ENCODE data around the gene FMNL2. TPM values are rescaled to one million over a fixed set of nuclear protein-coding genes. Genes with fewer than 3 reads are reported as not detected.

The FMNL2 gene
- total RNA-seq, 4 donors from 2014 or later: 25.2 to 35.0 (median 27.4) TPM

DNA sequence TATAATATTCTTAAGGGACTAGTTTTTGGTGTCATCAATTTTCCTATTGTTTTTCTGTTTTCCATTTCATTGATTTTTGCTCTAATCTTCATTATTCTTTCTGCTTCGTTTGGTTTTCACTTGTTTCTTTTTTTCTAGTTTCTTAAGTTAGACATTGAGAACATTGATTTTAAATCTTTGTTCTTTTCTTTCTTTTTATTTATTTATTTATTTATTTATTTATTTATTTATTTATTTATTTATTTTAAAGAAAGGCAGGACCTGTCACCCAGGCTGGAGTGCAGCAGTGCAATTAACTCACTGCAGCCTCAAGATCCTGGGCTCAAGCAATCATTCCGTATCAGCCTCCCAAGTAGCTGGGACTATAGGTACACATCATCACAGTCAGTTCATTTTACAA is 7.0 kb upstream of the FMNL2 start:
- WGBS, 2 donors (ENCODE audit: low coverage in 1 of 2): 96 to 100% methylated on average over 2 of the region's 2 CpGs
- no peaks in the 10 kb centered on the region for H3K9me3 ChIP-seq
- no peak overlapping the region for H3K4me3 ChIP-seq
- H3K36me3 ChIP-seq: no peaks in the 10 kb centered on the region
- H3K27me3 ChIP-seq: no peaks in the 10 kb centered on the region
- no peak for ATAC-seq
- no peak overlapping the region for H3K27ac ChIP-seq
- no peaks in the 10 kb centered on the region for H3K4me1 ChIP-seq
- TF ChIP-seq EP300 (IDR thresholded peaks at IDR 0.05) (no peak), POLR2A (IDR thresholded peaks at IDR 0.05) (no peak), POLR2AphosphoS5 (IDR thresholded peaks at IDR 0.05) (no peak)
- TF ChIP-seq, protein P1, sequence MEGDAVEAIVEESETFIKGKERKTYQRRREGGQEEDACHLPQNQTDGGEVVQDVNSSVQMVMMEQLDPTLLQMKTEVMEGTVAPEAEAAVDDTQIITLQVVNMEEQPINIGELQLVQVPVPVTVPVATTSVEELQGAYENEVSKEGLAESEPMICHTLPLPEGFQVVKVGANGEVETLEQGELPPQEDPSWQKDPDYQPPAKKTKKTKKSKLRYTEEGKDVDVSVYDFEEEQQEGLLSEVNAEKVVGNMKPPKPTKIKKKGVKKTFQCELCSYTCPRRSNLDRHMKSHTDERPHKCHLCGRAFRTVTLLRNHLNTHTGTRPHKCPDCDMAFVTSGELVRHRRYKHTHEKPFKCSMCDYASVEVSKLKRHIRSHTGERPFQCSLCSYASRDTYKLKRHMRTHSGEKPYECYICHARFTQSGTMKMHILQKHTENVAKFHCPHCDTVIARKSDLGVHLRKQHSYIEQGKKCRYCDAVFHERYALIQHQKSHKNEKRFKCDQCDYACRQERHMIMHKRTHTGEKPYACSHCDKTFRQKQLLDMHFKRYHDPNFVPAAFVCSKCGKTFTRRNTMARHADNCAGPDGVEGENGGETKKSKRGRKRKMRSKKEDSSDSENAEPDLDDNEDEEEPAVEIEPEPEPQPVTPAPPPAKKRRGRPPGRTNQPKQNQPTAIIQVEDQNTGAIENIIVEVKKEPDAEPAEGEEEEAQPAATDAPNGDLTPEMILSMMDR (IDR thresholded peaks at IDR 0.05): no peak

DNA sequence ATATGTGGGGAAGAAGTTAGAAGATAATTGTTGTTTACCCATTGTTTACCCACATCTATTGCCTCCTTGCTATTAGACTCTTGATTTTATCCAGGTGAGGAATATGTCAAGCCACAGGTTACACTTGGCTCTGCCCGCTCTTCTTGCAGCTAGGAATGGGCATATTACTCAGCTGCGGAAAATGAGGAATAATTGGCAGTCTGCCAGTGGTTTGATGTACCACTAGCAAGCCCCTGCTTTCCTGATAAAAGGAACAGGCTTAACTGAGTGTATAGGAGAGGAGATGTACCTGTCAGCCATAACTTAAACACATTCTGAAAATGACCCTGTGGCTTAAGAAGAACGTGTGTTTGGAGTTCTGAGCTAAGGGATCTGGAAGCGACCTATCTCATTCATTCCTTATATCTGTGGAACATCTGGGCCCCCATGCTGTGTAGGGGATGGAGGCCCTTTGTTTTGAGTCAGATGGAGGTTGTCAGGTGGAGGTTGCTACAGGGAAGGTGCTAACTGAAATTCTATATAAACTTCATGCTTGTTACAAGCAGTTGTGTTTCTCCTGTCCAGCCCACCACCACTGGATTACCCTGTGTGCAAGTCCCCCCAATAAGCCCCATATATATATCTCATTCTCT is 4.6 kb upstream of the FMNL2 start:
- 46 to 64% methylated on average over 2 to 4 of the region's 4 CpGs for WGBS, 2 donors (ENCODE audit: low coverage in 1 of 2)
- no peak for TF ChIP-seq POLR2A (IDR thresholded peaks at IDR 0.05)
- no peak for TF ChIP-seq POLR2AphosphoS5 (IDR thresholded peaks at IDR 0.05)
- TF ChIP-seq, protein P1 (IDR thresholded peaks at IDR 0.05): no peak
- no peak for TF ChIP-seq EP300 (IDR thresholded peaks at IDR 0.05)
- Histone ChIP-seq H3K27me3 (no peaks in the 10 kb centered on the region), H3K4me1 (peaks cover 0 to 8% (median 0%) of the 10 kb centered on the region in 3 donors), H3K27ac (no peak overlapping the region), H3K36me3 (no peaks in the 10 kb centered on the region), H3K4me3 (no peak overlapping the region), H3K9me3 (no peaks in the 10 kb centered on the region)
- ATAC-seq: no peak

DNA sequence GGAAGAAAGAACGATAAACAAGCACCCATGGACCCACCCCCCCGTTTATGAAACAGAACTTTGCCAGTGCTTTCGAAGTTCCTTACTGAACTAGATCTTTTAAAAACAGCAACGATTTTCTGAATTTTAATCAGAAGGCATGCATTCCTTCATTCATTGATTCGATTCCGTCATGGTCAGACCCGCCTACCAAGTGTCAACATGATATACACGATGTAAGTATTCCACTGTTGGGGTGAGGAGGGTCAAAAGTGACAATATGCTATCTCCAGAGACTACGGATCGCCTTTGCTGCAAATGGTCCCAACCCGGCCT is 316 bp upstream of the FMNL2 start:
- peak overlapping the region in 3 of 4 donors; percentile 80 to 88 (median 83) for H3K27ac ChIP-seq
- peak overlapping the region; percentile 77 to 79 for H3K4me3 ChIP-seq
- no peaks in the 10 kb centered on the region for H3K27me3 ChIP-seq
- no peaks in the 10 kb centered on the region for H3K9me3 ChIP-seq
- TF ChIP-seq, protein P1 (IDR thresholded peaks at IDR 0.05): no peak
- TF ChIP-seq EP300 (IDR thresholded peaks at IDR 0.05): no peak
- TF ChIP-seq POLR2A (IDR thresholded peaks at IDR 0.05): no peak
- no peak for TF ChIP-seq POLR2AphosphoS5 (IDR thresholded peaks at IDR 0.05)
- ATAC-seq: no peak
- no peaks in the 10 kb centered on the region for H3K36me3 ChIP-seq
- WGBS, 2 donors (ENCODE audit: low coverage in 1 of 2): 0 to 2% methylated on average over 1 to 11 of the region's 11 CpGs
- H3K4me1 ChIP-seq: peaks cover 0 to 39% (median 2%) of the 10 kb centered on the region in 3 donors

DNA sequence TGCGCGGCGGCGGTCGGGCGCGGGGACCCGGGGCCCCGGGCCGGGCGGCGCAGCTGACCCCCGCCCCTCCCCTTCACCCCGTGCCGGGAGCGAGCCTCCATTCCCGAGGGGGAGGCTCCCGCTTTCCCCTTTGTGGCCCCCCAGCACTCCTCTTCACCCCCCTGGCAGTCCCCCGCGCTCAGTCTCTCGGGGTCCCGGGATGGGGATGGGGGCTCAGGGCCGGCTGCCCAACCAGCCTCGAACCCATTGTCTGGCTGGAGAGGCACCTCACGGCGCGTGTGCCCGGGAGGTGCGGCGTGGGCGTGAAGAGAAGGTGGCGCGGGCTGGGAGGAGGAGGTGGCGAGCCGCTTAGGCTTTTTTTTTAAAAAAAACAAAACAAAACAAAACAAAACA is 748 bp downstream of the FMNL2 start:
- Histone ChIP-seq H3K36me3 (no peaks in the 10 kb centered on the region), H3K4me1 (peaks cover 0 to 49% (median 4%) of the 10 kb centered on the region in 3 donors), H3K4me3 (peak overlapping the region; percentile 77 to 79), H3K9me3 (no peaks in the 10 kb centered on the region), H3K27me3 (no peaks in the 10 kb centered on the region), H3K27ac (peak overlapping the region; percentile 4 to 88 (median 82))
- TF ChIP-seq POLR2A (IDR thresholded peaks at IDR 0.05): no peak
- no peak for TF ChIP-seq EP300 (IDR thresholded peaks at IDR 0.05)
- no peak for TF ChIP-seq POLR2AphosphoS5 (IDR thresholded peaks at IDR 0.05)
- TF ChIP-seq, protein P1 (IDR thresholded peaks at IDR 0.05): no peak
- 0% methylated on average over 4 of the region's 35 CpGs; no CpG with 5 or more reads in 1 of the 2 donors for WGBS, 2 donors (ENCODE audit: low coverage in 1 of 2)
- no peak for ATAC-seq
